HT1080 (cell line): ENCODE measurements around the gene MFAP3. TPM values are rescaled to one million over a fixed set of nuclear protein-coding genes. Genes with fewer than 3 reads are reported as not detected.

ENCODE experiments used
- DNase-seq: peaks from one replicate; pipeline ENCODE4 v3.0.0-alpha.2; 2015; ENCODE audit warnings: low read depth
- total RNA-seq: library from RNA; depleted of rRNA; stranded (reverse); fragments of >200 nt; shearing (Covaris generic); gene quantifications from 2 replicates; pipeline ENCODE4 v1.2.3, GENCODE V29; 2014; rRNA removed

MFAP3 gene
- total RNA-seq, 1 experiment from 2014 or later, result 52.3 TPM

GRCh38 chr5:154090656-154091055, 51.9 kb downstream of the MFAP3 start:
- DNase-seq, result no peak

DNA sequence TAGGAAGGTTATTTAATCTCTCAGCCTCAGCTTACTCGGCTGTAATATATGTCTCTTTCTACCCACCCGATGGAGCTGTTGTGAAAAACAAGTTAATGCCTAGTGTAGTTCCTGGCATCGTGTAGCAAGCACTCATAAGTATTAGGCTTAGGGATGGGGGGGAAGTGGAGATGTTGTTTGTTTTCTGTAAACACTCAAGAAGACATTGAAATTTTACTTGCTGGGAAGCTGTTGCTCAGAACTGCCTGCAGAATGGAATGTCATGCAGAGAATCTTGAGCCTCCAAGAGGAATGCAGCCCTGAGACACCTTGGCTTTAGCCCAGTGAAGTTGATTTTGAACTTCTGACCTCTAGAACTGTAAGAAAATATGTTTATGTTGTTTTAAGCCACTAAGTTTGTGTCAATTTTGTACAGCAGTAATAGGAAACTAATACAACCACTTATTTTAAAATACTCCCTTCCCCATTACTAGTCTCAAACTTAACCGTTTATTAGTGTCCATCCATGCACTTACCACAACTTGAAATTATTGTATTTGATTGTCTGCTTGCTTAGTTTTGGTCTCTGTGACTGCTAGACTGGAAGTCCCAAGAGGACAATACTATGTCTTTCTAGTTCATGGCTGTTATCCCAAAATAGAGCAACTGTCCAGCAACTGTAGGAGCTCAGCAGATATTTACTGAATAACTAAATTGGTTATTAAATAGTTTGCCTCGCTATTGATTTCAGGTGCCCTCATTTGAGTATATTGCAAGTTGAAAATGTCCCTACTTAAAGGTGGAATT, 53.8 kb downstream of the MFAP3 start:
- DNase-seq, result no peak

- DNase-seq, result no peak
Measured at GRCh38 chr5:154093142-154093532, 54.4 kb downstream of the MFAP3 start.

DNA sequence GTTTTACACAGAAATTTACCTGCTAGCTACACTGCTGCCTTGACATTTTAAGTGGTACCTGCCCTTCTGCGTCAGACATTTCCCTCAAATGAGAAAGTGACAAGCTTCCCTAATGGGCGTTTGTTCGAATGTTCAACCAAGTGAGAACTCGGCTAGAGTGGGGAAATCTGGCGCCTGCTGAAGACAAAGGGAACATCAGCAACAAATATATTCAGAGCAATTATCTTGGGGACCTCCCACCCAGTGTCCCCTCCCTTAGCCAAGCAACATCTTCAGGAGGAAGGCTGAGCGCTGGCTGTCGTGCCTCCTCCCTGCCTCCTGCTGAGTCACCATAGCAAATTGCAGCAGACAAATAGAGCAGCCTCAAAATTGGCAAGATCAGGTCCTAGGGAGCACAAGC, 57.1 kb downstream of the MFAP3 start:
- no peak for DNase-seq

GRCh38 chr5:154097031-154097430, 58.3 kb downstream of the MFAP3 start:
- DNase-seq, result no peak

DNA sequence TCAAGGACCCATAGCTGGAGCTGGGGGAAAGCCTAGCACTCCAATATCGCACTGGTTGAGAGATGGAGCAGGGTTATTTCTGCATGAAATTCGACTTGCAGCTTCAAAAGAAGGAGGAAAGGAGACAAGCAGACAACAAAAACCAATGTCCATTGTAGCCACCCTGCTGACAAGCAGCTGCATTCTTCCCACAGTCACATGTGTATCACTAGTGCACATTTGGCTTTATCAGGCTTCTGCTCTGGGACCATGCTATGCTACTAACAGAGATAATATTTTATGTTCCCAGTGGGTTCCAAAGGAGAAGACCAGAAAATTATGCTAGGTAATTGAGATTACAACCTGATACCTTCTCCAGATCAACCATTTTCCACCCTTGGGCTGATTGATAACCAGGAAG, 59.7 kb downstream of the MFAP3 start:
- DNase-seq, result no peak

DNA sequence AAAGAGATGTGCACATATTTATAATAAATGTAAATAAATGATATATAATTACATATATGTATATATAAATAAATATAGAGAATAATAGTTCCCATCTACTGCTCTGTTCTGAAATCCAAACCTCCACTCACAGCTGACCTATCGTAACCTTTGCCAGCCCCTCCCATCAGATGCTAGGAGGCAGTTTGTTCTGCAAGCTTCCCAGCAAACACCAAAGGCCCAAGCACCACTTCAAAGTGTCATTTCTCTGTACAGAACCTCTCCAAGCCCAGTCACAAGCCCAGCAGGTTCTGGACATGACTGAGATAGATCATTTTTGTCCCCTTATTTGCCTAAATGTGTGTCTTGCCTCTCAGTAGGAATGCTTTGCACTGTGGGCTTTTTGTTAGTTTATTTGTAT, 62.4 kb downstream of the MFAP3 start:
- no peak for DNase-seq

DNA sequence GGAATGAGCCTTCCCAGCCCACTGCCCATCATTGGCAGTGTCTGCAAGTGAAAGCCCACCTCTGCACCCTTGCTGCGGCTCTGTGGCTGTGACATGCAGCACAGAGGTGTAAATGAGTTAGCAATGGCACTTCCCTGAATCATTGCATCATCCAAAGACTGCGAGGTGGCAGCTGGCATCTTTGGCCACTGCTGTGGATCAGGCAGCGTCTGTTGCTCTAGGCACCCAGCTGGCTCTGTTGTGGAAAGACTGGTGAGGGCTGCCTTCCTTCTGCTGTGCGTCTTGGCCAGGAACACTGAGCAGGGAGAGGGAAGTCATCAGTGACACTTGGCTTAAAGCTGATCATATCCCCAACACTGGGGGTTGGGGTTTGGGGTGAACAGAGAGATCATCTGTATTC, 64.5 kb downstream of the MFAP3 start:
- DNase-seq, result no peak

Other genes starting within 250 kb of the MFAP3 start
- gene FAM114A2, start 57 bp upstream of the MFAP3 start, total RNA-seq, result 22.4 and 25.9 TPM in 2 replicates
- 51.5 and 58.2 TPM in 2 replicates for gene GALNT10, start 151.8 kb downstream of the MFAP3 start, total RNA-seq